HepG2 (cell line): ENCODE results near the gene PRIMPOL. TPM values are rescaled to one million over a fixed set of nuclear protein-coding genes. Genes with fewer than 3 reads are reported as not detected.

Experiments
- DNMT1 ChIP-seq: sonication (generic); formaldehyde crosslinking; IDR thresholded peaks from 2 replicates; pipeline ENCODE4 v1.5.1; 2020; ENCODE audit warnings: mild to moderate bottlenecking, missing genetic modification reagents
- ELF4 ChIP-seq: sonication (generic); formaldehyde crosslinking; IDR thresholded peaks from 2 replicates; pipeline ENCODE4 v1.5.0; 2020; ENCODE audit warnings: missing genetic modification reagents, mild to moderate bottlenecking, moderate library complexity, borderline replicate concordance
- EP300 ChIP-seq, 3 experiments: sonication (generic) in 1 of 3; formaldehyde crosslinking in 1 of 3; IDR thresholded peaks; 2 replicates each; pipeline versions ENCODE4 v1.5.1 to v1.6.1; 2011 to 2020; ENCODE audit warnings: low read depth in 2 of 3, low read length in 2 of 3, borderline replicate concordance in 1 of 3, improper control_type of control experiment in 1 of 3, mild to moderate bottlenecking in 1 of 3, missing genetic modification reagents in 1 of 3, moderate library complexity in 1 of 3
- IKZF4 ChIP-seq: sonication (generic); formaldehyde crosslinking; IDR thresholded peaks from 2 replicates; pipeline ENCODE4 v1.5.1; 2020; ENCODE audit warnings: borderline replicate concordance, mild to moderate bottlenecking, low read depth, missing genetic modification reagents; ENCODE audit errors: not compliant biosample characterization
- KDM3A ChIP-seq: IDR thresholded peaks from 2 replicates; pipeline ENCODE4 v1.6.1; 2018; ENCODE audit warnings: low read depth, missing compliant biosample characterization
- NFKB2 ChIP-seq: sonication (generic); formaldehyde crosslinking; IDR thresholded peaks from 2 replicates; pipeline ENCODE4 v1.4.0; 2020; ENCODE audit warnings: missing genetic modification reagents, borderline replicate concordance
- SALL2 ChIP-seq: sonication (generic); formaldehyde crosslinking; IDR thresholded peaks from 2 replicates; pipeline ENCODE4 v1.8.1; 2023; ENCODE audit warnings: mild to moderate bottlenecking, missing genetic modification reagents, inconsistent platforms
- SMYD3 ChIP-seq: sonication (generic); formaldehyde crosslinking; IDR thresholded peaks from 2 replicates; pipeline ENCODE4 v1.8.1; 2023; ENCODE audit warnings: mild to moderate bottlenecking, missing genetic modification reagents
- ZNF160 ChIP-seq: sonication (generic); formaldehyde crosslinking; IDR thresholded peaks from 2 replicates; pipeline ENCODE4 v1.8.0; 2022; ENCODE audit warnings: mild to moderate bottlenecking, inconsistent platforms, missing genetic modification reagents
- ZNF17 ChIP-seq: sonication (generic); formaldehyde crosslinking; IDR thresholded peaks from 2 replicates; pipeline ENCODE4 v1.5.0; 2020; ENCODE audit warnings: mild to moderate bottlenecking, missing genetic modification reagents
- ZNF552 ChIP-seq: sonication (generic); formaldehyde crosslinking; IDR thresholded peaks from 2 replicates; pipeline ENCODE4 v1.9.0; 2022; ENCODE audit warnings: missing genetic modification reagents, mild to moderate bottlenecking, borderline replicate concordance
- ZNF598 ChIP-seq: sonication (generic); formaldehyde crosslinking; IDR thresholded peaks from 2 replicates; pipeline ENCODE4 v1.5.1; 2020; ENCODE audit warnings: mild to moderate bottlenecking, missing genetic modification reagents, borderline replicate concordance
- ZNF703 ChIP-seq: sonication (generic); formaldehyde crosslinking; IDR thresholded peaks from 2 replicates; pipeline ENCODE4 v1.5.1; 2020; ENCODE audit warnings: missing genetic modification reagents, mild to moderate bottlenecking, moderate library complexity, borderline replicate concordance
- ZNF792 ChIP-seq: IDR thresholded peaks from 2 replicates; pipeline ENCODE4 v1.6.1; 2016
- polyA plus RNA-seq, 8 experiments: library from polyadenylated mRNA; depleted of rRNA in 3 of 8; stranded (reverse) in 7 of 8; unstranded in 1 of 8; fragments of >200 nt; fragmentation: Illumina TruSeq in 4 of 8; extraction: Trizol in 4 of 8; gene quantifications; 2 replicates each; pipeline versions ENCODE4 v1.2.1 to v1.2.3, GENCODE V29; 2011 to 2016; ENCODE audit warnings: low read depth in 4 of 8, missing spikeins in 1 of 8, mixed read lengths in 1 of 8; ENCODE audit not compliant: insufficient read depth in 1 of 8
- total RNA-seq, 5 experiments: library from RNA; depleted of rRNA; stranded (reverse); fragments of >200 nt; fragmentation: Illumina TruSeq; extraction: Trizol; gene quantifications; 2 replicates each; pipeline ENCODE4 v1.2.3, GENCODE V29; 2016; ENCODE audit warnings: low read depth in 1 of 5
- TF ChIP-seq, protein P1 (sequence below): IDR thresholded peaks from 2 replicates; pipeline ENCODE4 v1.6.1; 2018; ENCODE audit warnings: missing genetic modification reagents
- TF ChIP-seq, protein P2 (sequence below): sonication (generic); formaldehyde crosslinking; IDR thresholded peaks from 2 replicates; pipeline ENCODE4 v1.4.0; 2020; ENCODE audit warnings: missing genetic modification reagents, borderline replicate concordance
- TF ChIP-seq, protein P3 (sequence below): IDR thresholded peaks from 2 replicates; pipeline ENCODE4 v1.6.1; 2016; ENCODE audit warnings: mild to moderate bottlenecking
- TF ChIP-seq, protein P4 (sequence below): sonication (generic); formaldehyde crosslinking; conservative IDR thresholded peaks from 2 replicates; pipeline ENCODE4 v1.8.0; 2022; ENCODE audit warnings: missing genetic modification reagents
- TF ChIP-seq, protein P5 (sequence below): IDR thresholded peaks from 2 replicates; pipeline ENCODE4 v1.6.1; 2016; ENCODE audit warnings: missing biosample characterization, missing genetic modification reagents, low read depth

The PRIMPOL gene
- total and polyA plus RNA-seq, 2 of the 13 experiments (the other 11 are each of a cell fraction or from before 2014, with no cell fraction given), result 7.3 to 11.0 TPM

DNA sequence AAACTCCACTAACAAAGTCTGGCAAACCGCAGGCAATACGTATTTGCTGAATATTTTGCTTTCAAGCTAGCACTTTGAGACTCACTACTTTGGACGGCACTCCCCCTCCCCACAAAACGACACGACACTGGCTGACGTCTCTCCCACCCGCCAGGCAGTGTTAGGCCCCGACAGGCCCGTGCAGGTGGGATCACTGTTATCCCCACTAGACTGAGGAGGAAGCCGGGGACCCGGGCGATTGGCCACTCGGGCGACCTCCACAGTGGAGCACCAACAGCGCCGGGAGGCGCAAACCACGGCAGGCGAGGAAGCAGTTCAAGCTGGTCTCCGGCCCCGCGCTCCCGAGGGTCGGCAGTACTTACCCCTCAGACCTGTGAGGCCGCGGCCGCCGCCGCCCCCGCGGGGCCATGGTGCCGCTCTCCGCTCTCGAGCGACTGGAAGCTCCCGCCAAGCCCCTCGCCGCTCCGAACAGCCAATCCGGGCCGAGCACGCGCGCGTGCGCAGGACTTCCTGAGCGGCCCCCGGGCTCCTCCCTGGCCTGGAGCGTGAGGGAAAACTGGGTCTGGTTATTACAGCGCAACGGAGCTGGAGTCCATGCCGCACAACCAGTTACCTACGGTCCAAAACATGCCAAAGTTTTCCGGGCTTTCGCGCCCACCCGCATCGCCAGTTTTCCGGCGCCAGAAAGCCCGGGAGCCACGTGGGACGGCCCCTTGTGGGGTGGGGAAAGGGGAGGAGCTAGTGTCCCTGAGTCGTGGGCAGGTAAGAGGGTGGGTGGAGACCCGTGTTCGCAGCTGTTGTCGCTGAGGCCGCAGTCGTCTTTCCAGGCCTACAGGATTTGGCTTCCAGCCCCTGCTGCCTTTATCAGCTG, 84.4 kb downstream of the PRIMPOL start, which contains the start of gene CENPU (continued):
- TF ChIP-seq NFKB2 (peak; percentile 96), ZNF703 (CRISPR knock-in tag) (no peak; the same call in 1 of the 2 replicates), ZNF598 (peak; percentile 96), DNMT1 (CRISPR knock-in tag) (no peak; the same call in 1 of the 2 replicates), IKZF4 (CRISPR knock-in tag) (peak; percentile 82), EP300 (IDR thresholded peaks at IDR 0.05; ENCODE audit: low read depth in 2 of 2, low read length in 2 of 2) (peak; percentile 66 to 67; a peak in 2 of 4 replicates), EP300 (CRISPR knock-in tag; IDR thresholded peaks at IDR 0.05; ENCODE audit: borderline replicate concordance) (peak; percentile 75), SALL2 (CRISPR knock-in tag) (peak; percentile 96), ZNF160 (CRISPR knock-in tag) (peak; percentile 92), SMYD3 (CRISPR knock-in tag) (peak; percentile 99), ZNF17 (no peak; the same call in 1 of the 2 replicates), ZNF552 (peak; percentile 76; the same call in 1 of the 2 replicates), KDM3A (CRISPR knock-in tag) (peak; percentile 82; the same call in 1 of the 2 replicates), ELF4 (peak; percentile 94; the same call in 1 of the 2 replicates), ZNF792 (CRISPR knock-in tag) (peak; percentile 96)
- TF ChIP-seq, protein P1, sequence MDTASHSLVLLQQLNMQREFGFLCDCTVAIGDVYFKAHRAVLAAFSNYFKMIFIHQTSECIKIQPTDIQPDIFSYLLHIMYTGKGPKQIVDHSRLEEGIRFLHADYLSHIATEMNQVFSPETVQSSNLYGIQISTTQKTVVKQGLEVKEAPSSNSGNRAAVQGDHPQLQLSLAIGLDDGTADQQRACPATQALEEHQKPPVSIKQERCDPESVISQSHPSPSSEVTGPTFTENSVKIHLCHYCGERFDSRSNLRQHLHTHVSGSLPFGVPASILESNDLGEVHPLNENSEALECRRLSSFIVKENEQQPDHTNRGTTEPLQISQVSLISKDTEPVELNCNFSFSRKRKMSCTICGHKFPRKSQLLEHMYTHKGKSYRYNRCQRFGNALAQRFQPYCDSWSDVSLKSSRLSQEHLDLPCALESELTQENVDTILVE, result peak; percentile 92
- TF ChIP-seq, protein P2, sequence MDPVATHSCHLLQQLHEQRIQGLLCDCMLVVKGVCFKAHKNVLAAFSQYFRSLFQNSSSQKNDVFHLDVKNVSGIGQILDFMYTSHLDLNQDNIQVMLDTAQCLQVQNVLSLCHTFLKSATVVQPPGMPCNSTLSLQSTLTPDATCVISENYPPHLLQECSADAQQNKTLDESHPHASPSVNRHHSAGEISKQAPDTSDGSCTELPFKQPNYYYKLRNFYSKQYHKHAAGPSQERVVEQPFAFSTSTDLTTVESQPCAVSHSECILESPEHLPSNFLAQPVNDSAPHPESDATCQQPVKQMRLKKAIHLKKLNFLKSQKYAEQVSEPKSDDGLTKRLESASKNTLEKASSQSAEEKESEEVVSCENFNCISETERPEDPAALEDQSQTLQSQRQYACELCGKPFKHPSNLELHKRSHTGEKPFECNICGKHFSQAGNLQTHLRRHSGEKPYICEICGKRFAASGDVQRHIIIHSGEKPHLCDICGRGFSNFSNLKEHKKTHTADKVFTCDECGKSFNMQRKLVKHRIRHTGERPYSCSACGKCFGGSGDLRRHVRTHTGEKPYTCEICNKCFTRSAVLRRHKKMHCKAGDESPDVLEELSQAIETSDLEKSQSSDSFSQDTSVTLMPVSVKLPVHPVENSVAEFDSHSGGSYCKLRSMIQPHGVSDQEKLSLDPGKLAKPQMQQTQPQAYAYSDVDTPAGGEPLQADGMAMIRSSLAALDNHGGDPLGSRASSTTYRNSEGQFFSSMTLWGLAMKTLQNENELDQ (CRISPR knock-in tag), result peak; percentile 67; the same call in 1 of the 2 replicates
- TF ChIP-seq, protein P3, sequence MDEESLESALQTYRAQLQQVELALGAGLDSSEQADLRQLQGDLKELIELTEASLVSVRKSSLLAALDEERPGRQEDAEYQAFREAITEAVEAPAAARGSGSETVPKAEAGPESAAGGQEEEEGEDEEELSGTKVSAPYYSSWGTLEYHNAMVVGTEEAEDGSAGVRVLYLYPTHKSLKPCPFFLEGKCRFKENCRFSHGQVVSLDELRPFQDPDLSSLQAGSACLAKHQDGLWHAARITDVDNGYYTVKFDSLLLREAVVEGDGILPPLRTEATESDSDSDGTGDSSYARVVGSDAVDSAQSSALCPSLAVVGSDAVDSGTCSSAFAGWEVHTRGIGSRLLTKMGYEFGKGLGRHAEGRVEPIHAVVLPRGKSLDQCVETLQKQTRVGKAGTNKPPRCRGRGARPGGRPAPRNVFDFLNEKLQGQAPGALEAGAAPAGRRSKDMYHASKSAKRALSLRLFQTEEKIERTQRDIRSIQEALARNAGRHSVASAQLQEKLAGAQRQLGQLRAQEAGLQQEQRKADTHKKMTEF (CRISPR knock-in tag), result peak; percentile 98
- TF ChIP-seq, protein P4, sequence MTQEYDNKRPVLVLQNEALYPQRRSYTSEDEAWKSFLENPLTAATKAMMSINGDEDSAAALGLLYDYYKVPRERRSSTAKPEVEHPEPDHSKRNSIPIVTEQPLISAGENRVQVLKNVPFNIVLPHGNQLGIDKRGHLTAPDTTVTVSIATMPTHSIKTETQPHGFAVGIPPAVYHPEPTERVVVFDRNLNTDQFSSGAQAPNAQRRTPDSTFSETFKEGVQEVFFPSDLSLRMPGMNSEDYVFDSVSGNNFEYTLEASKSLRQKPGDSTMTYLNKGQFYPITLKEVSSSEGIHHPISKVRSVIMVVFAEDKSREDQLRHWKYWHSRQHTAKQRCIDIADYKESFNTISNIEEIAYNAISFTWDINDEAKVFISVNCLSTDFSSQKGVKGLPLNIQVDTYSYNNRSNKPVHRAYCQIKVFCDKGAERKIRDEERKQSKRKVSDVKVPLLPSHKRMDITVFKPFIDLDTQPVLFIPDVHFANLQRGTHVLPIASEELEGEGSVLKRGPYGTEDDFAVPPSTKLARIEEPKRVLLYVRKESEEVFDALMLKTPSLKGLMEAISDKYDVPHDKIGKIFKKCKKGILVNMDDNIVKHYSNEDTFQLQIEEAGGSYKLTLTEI, result no peak
- TF ChIP-seq, protein P5, sequence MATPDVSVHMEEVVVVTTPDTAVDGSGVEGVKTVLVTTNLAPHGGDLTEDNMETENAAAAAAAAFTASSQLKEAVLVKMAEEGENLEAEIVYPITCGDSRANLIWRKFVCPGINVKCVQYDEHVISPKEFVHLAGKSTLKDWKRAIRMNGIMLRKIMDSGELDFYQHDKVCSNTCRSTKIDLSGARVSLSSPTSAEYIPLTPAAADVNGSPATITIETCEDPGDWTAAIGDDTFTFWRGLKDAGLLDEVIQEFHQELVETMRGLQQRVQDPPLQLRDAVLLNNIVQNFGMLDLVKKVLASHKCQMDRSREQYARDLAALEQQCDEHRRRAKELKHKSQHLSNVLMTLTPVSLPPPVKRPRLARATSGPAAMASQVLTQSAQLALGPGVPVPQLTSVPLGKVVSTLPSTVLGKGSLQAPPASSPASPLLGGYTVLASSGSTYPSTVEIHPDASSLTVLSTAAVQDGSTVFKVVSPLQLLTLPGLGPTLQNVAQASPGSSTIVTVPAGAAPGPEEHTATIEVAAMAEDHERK (CRISPR knock-in tag), result peak; percentile 64; the same call in 1 of the 2 replicates
